NB4 (cell line): ENCODE results near the gene SNTG2.

Experiments used
- DNase-seq: peaks from one replicate; pipeline ENCODE4 v3.0.0; 2010; ENCODE audit warnings: low read depth
- H3K4me3 ChIP-seq: one replicate; pipeline ENCODE4 v1.5.1; 2011; ENCODE audit warnings: mild to moderate bottlenecking, low read depth, low read length, moderate library complexity
- CTCF ChIP-seq: IDR thresholded peaks from one replicate; pipeline ENCODE4 v1.5.1; 2012; ENCODE audit warnings: low read depth, low read length
- MAX ChIP-seq: IDR thresholded peaks from 2 replicates; pipeline ENCODE4 v1.6.1; 2011; ENCODE audit warnings: low read depth, low read length
- MYC ChIP-seq: IDR thresholded peaks from 2 replicates; pipeline ENCODE4 v1.6.1; 2011; ENCODE audit warnings: low read depth, low read length
- POLR2A ChIP-seq: IDR thresholded peaks from 2 replicates; pipeline ENCODE4 v1.6.1; 2011; ENCODE audit warnings: mild to moderate bottlenecking; ENCODE audit not compliant: insufficient read length; ENCODE audit errors: extremely low read depth

Gene SNTG2

DNA sequence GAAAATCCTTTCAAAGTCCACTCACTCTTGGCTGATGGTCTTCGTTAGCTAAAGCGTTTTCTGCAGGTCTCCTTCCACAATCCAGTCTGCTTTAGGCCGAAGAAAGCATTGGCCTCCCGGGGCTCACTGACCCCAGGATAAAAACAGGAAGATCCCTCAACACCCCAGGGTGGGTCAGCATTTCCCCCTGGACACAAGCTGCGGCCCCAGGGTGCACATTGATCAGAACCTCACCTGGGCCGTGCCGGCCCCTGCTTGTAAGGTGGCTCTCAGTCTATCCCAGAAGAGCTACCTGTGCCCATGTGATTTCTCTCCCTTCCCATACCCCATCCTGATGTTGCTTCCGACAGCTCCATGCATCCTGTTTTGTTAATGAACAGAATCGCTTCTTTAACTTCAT lies 349.6 kb downstream of the SNTG2 start:
- TF ChIP-seq MAX (no peak), CTCF (no peak), POLR2A (no peak), MYC (no peak)
- H3K4me3 ChIP-seq = no peak overlapping the region

DNA sequence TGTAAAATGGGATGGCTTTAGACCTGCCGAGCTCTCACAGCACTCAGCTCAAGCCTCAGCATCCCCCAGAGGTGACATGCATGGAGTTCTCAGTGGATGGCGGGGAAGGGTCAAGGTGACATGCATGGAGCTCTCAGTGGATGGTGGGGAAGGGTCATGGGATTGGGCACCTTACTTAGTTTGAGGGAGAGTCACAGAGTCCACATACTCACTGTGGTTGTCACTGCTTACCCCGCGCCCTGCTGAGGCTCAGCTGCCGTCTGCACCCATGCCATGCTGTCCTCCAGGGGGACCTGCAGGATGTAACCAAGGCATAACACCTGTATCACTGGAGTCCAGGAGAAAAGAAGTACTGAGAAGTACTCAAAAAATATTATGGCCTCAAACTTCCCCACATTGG lies 350.4 kb downstream of the SNTG2 start:
- no peak overlapping the region for H3K4me3 ChIP-seq
- TF ChIP-seq MAX (no peak), POLR2A (no peak), MYC (no peak), CTCF (no peak)
- DNase-seq = no peak

More for the DNA sequence above, 349.6 kb downstream of the SNTG2 start:
- DNase-seq = no peak

- no peak overlapping the region for H3K4me3 ChIP-seq
- DNase-seq = no peak
- no peak for TF ChIP-seq CTCF
- TF ChIP-seq POLR2A = no peak
- TF ChIP-seq MYC = no peak
- no peak for TF ChIP-seq MAX
These were observed 354.8 kb downstream of the SNTG2 start for GRCh38 chr2:1305342-1306013.

GRCh38 chr2:1306014-1306686 lies 355.5 kb downstream of the SNTG2 start:
- no peak for DNase-seq
- TF ChIP-seq MAX (no peak), CTCF (no peak), POLR2A (no peak), MYC (no peak)
- no peak overlapping the region for H3K4me3 ChIP-seq

- DNase-seq = no peak
- H3K4me3 ChIP-seq = no peak overlapping the region
- TF ChIP-seq MAX (no peak), CTCF (no peak), POLR2A (no peak), MYC (no peak)
These were observed 356.3 kb downstream of the SNTG2 start for GRCh38 chr2:1306687-1307516.
